NCI-H2081 treated with DMSO at 0.1 percent for 48 hours (cell line): Measurements from ENCODE around the gene GARS1.
"Not testable (repeated sequence)": the region's sequence is repeated elsewhere in the genome, so short reads cannot be mapped to it uniquely, and the experiment has no call there.

Experiments
- DNase-seq: peaks from one replicate; lab custom pipeline; 2025; lab: John Stamatoyannopoulos, UW

The GARS1 gene

GRCh38 chr7:30594540-30595435 is at the start of gene GARS1:
GARS1 (plus strand) TSS chr7:30594878; CDS start chr7:30594922, 44 bp downstream.
- peak; percentile 65 for DNase-seq

- no peak for DNase-seq
Measured at GRCh38 chr7:30545791-30546555, 48.7 kb upstream of the GARS1 start.

- no peak for DNase-seq
Measured at GRCh38 chr7:30546596-30546995, 48.1 kb upstream of the GARS1 start.

- DNase-seq = peak; percentile 72
Measured at GRCh38 chr7:30548845-30549244, 45.8 kb upstream of the GARS1 start.

- DNase-seq = no peak
Measured at GRCh38 chr7:30549931-30550493, 44.7 kb upstream of the GARS1 start.

GRCh38 chr7:30552330-30552729 is 42.3 kb upstream of the GARS1 start:
- DNase-seq = no peak

- DNase-seq = no peak
Measured at GRCh38 chr7:30553141-30553540, 41.5 kb upstream of the GARS1 start.

- no peak for DNase-seq
Measured at GRCh38 chr7:30553546-30553945, 41.1 kb upstream of the GARS1 start.

GRCh38 chr7:30555525-30555924 is 39.2 kb upstream of the GARS1 start:
- no peak for DNase-seq

- DNase-seq = peak; percentile 94
Measured at GRCh38 chr7:30556840-30557239, 37.8 kb upstream of the GARS1 start.

GRCh38 chr7:30557245-30557644 is 37.4 kb upstream of the GARS1 start:
- DNase-seq = no peak

GRCh38 chr7:30559611-30560010 is 35.1 kb upstream of the GARS1 start:
- no peak for DNase-seq

- no peak for DNase-seq
Measured at GRCh38 chr7:30561389-30561788, 33.3 kb upstream of the GARS1 start.

- no peak for DNase-seq
Measured at GRCh38 chr7:30562498-30562897, 32.2 kb upstream of the GARS1 start.

- no peak for DNase-seq
Measured at GRCh38 chr7:30562909-30563308, 31.8 kb upstream of the GARS1 start.

- no peak for DNase-seq
Measured at GRCh38 chr7:30563326-30563942, 31.2 kb upstream of the GARS1 start.

- DNase-seq = peak; percentile 65
Measured at GRCh38 chr7:30564243-30564892, 30.3 kb upstream of the GARS1 start.

GRCh38 chr7:30566596-30566995 is 28.1 kb upstream of the GARS1 start:
- no peak for DNase-seq

- DNase-seq = no peak
Measured at GRCh38 chr7:30567081-30567480, 27.6 kb upstream of the GARS1 start.

GRCh38 chr7:30570238-30570637 is 24.4 kb upstream of the GARS1 start:
- DNase-seq = not testable (repeated sequence)

- DNase-seq = no peak
Measured at GRCh38 chr7:30572212-30572841, 22.4 kb upstream of the GARS1 start.
